Stromal cell of bone marrow (primary cell): ENCODE results near the gene TCAP.
A peak's percentile ranks its signal among the peaks of the same experiment; 100 is the strongest.

Experiments used
- DNase-seq: peaks from one replicate; pipeline ENCODE4 v3.0.0-alpha.2; 2012; ENCODE audit warnings: low read depth

Gene TCAP

GRCh38 chr17:39629494-39629880 is 35.7 kb upstream of the TCAP start:
- no peak for DNase-seq

- DNase-seq = no peak
These were observed 35.3 kb upstream of the TCAP start for GRCh38 chr17:39629898-39630297.

GRCh38 chr17:39631403-39631802 is 33.7 kb upstream of the TCAP start:
- DNase-seq = no peak

GRCh38 chr17:39632153-39632941 is 32.8 kb upstream of the TCAP start:
- no peak for DNase-seq

GRCh38 chr17:39633570-39634183 is 31.5 kb upstream of the TCAP start:
- DNase-seq = no peak

- DNase-seq = no peak
These were observed 30.7 kb upstream of the TCAP start for GRCh38 chr17:39634384-39634871.

GRCh38 chr17:39635614-39636176 is 29.5 kb upstream of the TCAP start:
- DNase-seq = no peak

- DNase-seq = no peak
These were observed 28.6 kb upstream of the TCAP start for GRCh38 chr17:39636587-39636926.

- DNase-seq = peak; percentile 75
These were observed 28.0 kb upstream of the TCAP start, which contains the start of gene STARD3 for GRCh38 chr17:39636927-39637736. STARD3 (plus strand) TSS chr17:39637144; CDS start chr17:39653532, 16,388 bp downstream.

GRCh38 chr17:39638317-39638716 is 26.8 kb upstream of the TCAP start:
- DNase-seq = no peak

- no peak for DNase-seq
These were observed 26.1 kb upstream of the TCAP start for GRCh38 chr17:39639043-39639442.

GRCh38 chr17:39639566-39640458 is 25.3 kb upstream of the TCAP start:
- no peak for DNase-seq

GRCh38 chr17:39640591-39641031 is 24.5 kb upstream of the TCAP start:
- DNase-seq = no peak

GRCh38 chr17:39641097-39641496 is 24.1 kb upstream of the TCAP start:
- DNase-seq = no peak

- DNase-seq = no peak
These were observed 23.3 kb upstream of the TCAP start for GRCh38 chr17:39641883-39642282.

GRCh38 chr17:39642291-39643074 is 22.7 kb upstream of the TCAP start:
- no peak for DNase-seq

GRCh38 chr17:39643271-39643670 is 21.9 kb upstream of the TCAP start:
- no peak for DNase-seq

GRCh38 chr17:39647256-39647655 is 17.9 kb upstream of the TCAP start:
- DNase-seq = no peak

GRCh38 chr17:39648616-39649366 is 16.4 kb upstream of the TCAP start:
- no peak for DNase-seq

GRCh38 chr17:39650121-39650579 is 15.0 kb upstream of the TCAP start:
- DNase-seq = no peak
